Fibroblast of skin of abdomen (primary cell): ENCODE measurements around the gene ABCG4. TPM values are rescaled to one million over a fixed set of nuclear protein-coding genes. Genes with fewer than 3 reads are reported as not detected.
"Not testable (repeated sequence)": the region's sequence is repeated elsewhere in the genome, so short reads cannot be mapped to it uniquely, and the experiment has no call there.

ENCODE experiments used
- DNase-seq: peaks from one replicate; pipeline ENCODE4 v3.0.0-alpha.2; 2013
- polyA plus RNA-seq, 2 experiments: library from polyadenylated mRNA; unstranded; fragments of 120-200 nt; gene quantifications; one replicate each; pipeline ENCODE4 v1.2.1, GENCODE V29; 2013; ENCODE audit not compliant: insufficient read length in 2 of 2

ABCG4 gene
- polyA plus RNA-seq (2013, experiment 1 of 2; ENCODE audit: insufficient read length), result 0.68 TPM
- 1.2 TPM for polyA plus RNA-seq (2013, experiment 2 of 2; ENCODE audit: insufficient read length)

DNA sequence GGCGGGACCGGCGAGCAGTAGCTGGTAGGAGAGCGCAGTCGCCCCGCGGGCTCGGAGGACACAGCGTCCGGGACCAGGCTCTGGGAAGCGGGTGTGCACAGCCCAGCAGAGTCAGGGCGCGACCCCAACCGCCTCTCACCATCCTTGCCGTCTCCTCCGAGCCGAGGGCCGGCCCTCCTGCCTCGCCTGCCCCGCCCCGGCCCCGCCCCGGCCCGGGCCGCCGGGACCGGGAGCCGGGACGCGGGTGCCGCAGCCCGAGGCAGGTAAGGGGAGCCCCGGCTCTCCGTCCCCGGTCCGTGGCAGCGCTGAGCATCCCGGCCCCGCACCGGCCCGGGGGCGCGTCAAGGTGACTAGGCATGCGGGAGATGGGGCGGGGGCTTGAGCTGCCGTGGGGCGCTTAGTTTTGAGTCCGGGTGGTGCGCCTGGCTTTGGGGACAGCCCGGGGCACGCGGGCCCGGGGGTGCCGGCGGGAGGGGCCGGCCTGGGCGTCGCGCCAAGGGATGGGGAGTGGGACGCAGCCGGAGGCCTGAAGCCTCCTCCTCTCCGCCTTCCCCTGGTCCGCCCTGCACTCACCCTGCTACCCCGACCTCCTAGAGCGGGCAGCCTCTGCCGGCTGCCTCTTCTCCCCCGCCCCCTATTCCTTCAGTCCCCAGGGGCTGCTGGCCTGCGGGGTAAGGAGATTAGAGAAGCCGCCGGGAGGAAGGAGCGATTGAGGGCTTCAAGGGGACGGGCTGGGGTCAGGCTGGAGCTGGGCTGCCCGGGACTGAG lies at the start of gene ABCG4:
ABCG4 (plus strand) TSS at position 35 of the 768 bp plus-strand sequence. CDS start 914 bp downstream, outside the sequence.
- no peak for DNase-seq

DNA sequence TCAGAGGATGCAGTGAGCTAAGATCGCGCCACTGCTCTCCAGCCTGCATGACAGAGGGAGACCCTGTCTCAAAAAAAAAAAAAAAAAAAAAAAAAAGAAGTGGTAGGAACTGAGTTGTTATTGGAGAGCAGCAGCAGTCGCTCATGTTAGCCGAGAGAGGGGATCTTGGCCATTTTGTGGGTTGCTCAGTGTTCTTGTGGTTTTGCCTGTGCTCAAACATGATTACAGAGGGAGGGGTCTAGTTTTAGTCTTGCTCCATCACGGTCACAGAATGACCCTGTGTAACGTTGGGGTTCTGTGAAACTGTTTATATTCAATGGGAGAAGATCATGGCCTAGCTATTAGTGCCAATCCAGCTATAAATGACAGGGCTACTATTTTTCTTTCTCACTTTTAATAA lies 49.1 kb upstream of the ABCG4 start:
- no peak for DNase-seq

DNA sequence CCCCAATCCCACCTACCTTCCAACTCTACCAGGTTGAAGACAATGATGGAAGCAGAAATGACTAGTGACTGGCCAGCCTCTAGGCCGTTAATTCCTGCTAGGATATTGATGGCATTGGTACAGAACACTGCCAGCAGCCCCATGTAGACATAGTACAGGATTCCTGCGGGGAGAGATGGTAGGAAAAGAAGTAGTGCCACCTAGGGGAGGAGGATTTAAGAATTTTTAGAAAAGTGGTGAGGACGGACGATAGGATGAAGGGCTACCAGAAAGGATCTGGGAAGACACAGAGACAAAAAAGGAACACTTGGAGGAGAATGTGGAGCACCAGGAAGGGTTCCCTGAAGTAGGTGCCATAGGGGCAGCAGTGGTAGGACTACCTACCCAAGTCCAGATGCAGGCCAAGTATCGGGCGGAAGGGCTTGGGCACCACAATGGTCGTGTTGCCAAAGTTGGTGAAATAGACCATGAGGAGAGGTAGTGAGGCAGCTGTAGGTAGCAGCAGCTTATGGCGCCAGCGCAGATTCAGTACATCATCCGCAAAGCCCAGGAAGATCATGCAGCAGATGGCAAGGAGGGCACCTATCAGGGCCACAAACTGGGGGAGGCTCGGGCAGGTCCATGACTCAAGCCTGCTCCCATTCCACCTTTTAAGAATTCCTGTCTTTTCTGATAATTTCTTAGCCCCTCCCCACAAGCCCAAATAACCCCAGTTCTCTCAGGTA lies 48.4 kb upstream of the ABCG4 start:
- DNase-seq, result peak; percentile 31

DNA sequence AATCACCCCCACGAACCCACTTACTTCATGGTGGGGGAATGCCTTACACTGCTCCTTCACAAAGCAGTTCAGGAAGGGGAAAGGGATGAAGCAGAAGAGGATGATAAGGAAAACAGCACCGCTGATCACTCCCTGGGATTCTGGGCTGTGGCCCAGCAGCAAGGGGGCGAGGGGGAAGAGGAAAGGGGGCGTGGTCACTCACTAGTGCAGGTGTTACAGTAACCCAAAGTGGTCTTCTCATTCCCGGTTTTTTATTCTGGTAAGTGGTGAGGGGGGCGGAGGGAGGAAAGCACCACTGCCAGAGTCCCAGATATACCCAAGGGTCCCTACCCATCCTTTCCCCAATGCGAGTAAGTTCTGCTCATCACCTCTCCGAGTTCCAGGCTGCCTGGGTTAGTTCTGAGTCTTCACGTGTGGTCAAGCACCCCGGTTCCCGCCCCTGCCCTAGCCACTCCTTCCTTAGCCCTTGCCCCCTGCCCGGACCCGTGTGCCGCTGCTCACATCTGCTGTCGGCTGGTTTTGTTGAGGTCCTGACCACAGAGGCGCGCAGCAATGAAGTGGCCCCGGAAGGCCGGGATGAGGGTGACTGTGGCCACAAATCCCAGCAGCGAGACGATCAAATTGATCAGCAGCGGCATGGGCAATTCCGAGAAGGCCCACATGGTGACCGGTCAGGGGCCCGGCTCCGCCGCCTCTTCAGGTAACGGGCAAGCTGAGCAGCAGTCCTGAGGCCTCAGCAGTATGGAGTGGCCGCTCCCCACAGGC lies 47.7 kb upstream of the ABCG4 start:
- no peak for DNase-seq

DNA sequence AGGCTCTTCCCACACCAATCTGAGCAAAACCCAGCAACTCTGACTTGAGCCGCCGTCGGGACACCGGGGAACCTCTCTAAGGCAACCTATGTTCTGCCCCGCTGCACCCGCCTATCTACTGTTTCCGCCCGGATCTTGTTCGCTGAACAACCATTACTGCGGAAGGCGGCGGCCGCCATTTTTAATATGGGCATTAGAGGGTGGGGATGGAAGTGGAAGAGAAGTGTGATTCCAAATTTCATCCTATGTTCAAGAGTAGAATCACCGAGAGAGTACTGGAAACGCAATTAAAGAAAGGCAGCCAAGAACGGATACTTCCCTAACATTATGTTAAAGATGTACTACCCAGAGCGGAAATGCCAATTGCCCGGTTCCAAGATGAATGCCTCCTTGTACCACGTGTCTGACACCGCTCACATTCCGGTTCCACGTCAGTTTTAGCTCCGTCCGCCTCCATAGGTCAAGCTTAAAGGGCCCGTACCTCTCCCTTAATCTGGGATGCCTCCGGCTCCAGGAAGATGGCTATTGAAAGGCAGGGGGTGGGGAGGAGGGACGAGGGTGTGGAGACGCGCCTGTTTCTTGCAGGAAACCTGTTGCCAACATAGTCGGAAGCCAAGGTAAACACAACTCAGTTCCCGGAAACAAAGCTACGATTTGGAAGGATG lies 47.0 kb upstream of the ABCG4 start, which contains the start of gene DPAGT1:
DPAGT1 (minus strand) TSS at position 95 of the 665 bp plus-strand sequence. CDS start 198 bp downstream, outside the sequence.
- peak; percentile 98 for DNase-seq

DNA sequence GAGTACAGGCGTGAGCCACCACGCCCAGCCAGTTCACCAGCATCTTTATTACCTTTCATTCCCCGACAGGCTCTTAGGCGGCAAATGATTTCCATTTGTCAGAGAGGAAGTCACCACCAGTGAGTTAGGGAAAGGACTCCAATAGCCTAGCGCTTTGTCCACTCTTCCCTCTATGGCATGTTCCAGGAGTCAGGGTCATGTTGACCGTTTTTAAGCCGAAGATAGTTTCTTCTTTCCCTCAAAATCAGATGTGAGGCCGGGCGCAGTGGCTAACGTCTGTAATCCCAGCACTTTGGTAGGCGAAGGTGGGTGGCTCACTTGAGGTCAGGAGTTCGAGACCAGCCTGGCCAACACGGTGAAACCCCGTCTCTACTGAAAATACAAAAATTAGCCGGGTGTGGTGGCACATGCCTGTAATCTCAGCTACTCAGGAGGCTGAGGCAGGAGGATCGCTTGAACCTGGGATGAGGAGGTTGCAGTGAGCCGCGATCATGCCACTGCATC lies 45.6 kb upstream of the ABCG4 start:
- DNase-seq, result not testable (repeated sequence)

DNA sequence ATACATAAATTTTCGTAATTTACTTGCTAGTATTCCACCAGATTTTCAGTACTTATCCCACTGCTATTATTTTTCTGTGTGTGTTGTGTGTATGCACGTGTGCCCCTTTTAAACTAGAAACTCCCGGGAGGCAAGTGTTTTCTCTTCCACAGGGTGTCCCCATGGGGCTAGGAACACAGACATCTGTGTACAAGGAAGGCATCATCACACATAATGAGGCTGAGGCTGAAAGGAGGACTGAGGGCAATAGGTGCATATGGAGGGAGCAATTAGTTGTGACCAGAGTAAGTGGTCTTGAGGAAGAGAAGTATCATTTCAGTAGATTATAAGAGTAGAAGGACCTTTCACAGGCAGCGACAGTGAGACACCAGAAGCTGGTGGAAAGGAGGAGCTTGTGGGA lies 45.1 kb upstream of the ABCG4 start:
- no peak for DNase-seq

DNA sequence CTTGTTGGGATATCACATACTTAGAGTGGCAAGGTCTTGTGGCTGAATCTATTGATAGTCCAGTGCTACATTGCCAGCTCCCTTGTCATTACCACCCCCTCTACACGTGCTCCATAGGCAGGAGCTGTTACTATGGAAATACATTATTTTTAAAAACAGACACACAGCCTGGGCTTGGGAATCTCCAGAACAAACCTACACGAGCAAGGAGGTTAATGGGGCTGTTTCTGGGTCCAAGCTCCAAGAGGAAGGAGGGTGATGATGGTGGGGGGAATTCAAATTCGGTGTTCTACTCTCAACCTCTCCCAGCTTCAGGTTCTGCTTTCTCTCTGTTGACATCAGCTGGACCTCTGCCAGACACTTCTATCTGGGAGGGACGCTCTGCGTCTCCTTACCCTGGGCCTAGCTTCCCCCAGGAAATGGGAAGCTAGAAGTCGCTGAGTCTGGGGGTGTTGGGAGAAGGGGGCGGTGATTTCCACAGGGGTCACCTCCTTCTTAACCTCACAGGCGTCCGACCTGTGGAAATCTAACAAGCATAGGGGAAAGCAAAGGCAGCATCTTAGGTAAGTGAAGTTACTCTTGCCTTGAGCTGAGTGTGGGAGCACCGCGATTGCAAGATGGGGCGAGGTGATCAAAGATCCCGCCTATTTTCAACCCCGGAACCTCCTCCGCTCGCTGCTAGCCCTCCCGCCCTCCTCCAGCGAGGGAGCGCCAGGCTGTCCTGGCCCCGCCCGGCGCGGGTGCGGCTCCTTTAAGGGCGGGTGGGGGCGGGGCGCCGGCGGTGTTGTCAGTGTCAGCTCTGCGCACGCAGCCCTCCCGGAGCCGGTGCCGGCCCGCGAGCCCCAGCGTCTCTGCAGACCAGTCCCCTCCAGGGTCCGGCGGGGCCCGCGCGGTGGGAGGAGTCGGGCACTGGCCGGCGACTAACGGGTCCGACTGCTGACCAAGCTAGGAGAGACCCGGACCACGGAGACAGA lies 42.0 kb upstream of the ABCG4 start, which contains the start of gene C2CD2L:
C2CD2L (plus strand) TSS at position 781 of the 974 bp plus-strand sequence. CDS start 398 bp downstream, outside the sequence.
- DNase-seq, result peak; percentile 93

DNA sequence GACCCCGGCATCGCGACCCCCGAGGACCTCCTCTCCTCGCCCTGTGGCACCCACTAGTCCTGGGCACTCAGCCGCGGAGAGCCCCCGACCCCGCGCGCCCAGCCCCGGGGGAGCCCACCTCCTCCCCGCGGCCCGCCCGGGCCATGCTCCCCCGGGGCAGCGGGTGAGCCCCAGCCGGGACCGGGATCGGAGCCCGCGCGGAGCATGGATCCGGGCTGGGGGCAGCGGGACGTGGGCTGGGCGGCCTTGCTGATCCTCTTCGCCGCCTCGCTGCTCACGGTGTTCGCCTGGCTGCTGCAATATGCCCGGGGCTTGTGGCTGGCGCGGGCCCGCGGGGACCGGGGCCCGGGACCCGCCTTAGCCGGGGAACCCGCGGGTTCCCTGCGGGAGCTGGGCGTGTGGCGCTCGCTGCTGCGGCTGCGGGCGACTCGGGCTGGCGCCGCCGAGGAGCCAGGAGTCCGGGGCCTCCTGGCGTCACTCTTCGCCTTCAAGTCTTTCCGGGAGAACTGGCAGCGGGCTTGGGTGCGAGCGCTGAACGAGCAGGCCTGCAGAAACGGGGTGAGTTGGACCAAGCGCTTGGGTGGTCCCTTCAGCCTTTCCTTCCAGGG lies 41.2 kb upstream of the ABCG4 start:
- no peak for DNase-seq

DNA sequence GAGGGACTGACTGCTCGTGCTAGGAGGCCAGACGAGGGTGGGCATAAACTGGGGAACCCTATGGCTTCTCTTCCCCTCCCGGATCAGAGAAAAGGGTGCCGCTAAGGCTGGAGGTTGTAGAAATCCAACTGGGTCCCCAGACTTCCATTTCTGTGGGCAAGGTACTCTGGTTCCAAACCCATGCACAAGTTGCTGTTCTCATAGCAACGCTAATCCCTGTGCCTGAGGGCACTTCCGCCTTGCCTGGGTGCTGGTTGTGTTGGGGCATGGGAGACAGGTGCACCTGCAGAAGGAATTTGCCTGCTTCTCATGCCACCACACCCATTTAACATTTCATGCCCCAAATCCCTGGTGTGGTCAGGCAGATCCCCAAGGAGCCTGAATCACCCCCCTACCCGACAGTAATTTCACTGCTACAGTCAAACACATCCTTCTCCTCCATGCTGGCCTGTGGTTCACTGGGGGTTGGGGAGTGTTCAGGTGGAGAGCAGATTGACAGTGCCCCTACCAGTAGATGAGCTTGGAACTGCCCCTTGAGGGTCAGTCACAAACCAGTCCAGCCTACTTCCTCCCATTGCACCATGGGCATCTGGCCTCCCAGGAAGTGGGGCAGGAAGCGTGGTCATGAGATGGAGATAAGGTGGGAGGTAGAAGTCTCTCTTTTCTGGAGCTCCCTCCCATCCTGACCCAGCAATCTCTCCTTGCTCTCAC lies 40.6 kb upstream of the ABCG4 start:
- no peak for DNase-seq

DNA sequence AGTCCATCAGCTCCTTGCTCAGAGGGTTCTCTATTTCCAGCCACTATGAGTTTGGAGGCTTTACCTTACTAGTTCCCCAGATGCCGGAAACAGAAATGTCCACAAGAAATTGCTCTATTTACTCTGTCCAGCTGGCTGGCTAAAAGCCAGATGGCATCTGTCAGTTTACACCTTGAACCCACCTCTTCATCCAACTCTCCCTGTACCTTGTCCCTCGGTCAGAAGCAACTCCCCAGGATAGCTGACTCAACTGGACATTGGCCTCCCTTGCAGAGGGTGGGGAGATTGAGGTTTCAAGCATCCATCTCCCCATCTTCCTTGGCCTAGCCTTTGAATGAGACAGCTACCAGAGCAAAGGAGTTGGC lies 40.0 kb upstream of the ABCG4 start:
- no peak for DNase-seq

DNA sequence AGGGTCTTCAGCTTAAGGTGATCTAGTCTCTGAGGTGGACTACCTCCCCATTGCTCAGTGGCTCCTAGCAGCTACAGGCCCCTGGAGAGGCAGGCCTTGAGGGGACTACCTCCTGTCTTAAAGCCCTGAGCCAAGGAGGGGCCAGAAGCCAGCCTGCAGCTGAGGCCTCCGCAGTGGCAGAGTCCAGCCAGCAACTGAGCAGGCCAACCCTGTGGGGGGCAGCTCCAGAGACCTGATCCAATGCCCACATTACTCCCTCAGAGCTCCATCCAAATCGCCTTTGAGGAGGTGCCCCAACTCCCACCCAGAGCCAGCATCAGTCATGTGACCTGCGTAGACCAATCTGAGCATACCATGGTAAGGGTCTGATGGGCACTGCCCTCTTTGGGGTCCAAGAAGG lies 39.0 kb upstream of the ABCG4 start:
- DNase-seq, result no peak

DNA sequence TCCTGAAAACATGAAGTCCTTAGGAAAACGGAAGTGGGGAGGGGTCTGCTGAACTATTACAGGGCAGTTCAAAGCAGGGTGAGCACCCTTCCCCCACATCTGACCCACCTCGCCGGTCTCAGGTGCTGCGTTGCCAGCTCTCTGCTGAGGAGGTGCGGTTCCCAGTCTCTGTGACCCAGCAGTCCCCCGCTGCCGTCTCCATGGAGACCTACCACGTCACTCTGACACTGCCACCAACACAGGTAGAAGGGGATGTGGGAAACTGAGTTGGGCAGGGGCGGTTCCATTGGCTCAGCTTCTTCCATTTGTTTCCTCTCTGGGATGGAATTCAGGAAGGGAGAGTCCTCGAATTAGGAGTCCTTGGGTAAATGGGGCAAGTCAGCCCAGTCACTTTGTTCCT lies 38.4 kb upstream of the ABCG4 start:
- no peak for DNase-seq

DNA sequence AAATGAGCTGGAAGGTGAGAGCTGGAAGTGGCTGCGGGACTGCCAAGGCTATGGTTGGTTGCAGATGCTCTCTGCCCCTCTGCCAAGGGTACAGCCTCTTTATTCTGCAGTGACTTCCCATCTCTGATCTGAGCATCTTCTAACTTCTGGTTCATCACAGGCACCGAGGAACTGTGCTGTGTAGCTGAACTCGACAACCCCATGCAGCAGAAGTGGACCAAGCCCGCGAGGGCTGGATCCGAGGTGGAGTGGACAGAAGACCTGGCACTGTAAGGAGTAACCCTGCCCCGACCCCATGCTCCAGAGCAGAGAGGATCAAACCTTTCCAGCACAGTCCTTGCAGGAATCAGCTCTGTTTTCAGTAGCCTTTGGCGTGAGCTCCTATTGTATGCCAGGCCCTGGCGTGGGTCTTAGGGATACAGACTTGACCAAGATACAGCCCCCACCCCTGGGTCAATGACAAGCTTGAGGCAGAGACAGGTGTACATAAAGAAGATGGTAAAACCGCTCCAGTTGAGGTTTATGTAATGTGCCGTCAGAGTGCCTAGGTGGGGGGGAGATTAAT lies 37.4 kb upstream of the ABCG4 start:
- no peak for DNase-seq

DNA sequence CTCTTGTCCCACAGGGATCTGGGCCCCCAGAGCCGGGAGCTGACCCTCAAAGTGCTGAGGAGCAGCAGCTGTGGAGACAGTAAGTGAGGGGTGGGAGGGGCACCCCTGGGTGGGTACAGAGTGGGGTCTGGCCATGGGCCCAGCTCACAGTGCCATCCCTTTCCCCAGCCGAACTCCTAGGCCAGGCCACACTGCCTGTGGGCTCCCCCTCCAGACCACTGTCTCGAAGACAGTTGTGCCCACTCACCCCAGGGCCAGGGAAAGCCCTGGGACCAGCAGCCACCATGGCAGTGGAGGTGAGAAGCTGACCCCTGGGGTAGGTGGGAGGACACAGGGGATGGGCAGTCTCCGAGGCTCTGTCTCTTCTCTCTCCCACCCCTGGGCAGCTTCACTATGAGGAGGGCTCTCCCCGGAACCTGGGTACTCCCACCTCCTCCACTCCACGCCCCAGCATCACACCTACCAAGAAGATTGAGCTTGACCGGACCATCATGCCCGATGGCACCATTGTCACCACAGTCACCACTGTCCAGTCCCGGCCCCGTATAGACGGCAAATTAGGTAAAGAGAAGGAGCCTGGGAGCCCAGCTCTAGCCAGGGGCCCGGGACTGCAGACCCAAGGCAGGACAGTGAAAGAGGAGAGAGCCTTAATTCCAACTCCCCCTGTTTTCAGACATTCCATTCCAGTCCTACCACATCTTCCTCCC lies 36.4 kb upstream of the ABCG4 start:
- no peak for DNase-seq

DNA sequence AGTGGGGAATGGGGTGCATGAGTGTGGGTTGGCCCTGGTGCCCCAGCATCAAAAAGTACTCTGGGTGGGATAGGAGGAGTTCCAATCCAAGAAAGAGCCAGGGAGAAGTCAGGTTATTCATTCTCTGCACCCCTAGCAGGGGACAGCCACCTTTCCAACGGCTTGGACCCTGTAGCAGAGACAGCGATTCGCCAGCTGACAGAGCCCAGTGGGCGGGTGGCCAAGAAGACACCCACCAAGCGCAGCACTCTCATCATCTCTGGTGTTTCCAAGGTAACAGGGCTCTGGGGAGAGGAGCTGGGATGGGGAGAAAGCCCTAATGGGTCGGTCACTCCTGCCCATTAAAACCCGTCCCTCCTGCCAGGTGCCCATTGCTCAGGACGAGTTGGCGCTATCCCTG lies 35.1 kb upstream of the ABCG4 start:
- no peak for DNase-seq

DNA sequence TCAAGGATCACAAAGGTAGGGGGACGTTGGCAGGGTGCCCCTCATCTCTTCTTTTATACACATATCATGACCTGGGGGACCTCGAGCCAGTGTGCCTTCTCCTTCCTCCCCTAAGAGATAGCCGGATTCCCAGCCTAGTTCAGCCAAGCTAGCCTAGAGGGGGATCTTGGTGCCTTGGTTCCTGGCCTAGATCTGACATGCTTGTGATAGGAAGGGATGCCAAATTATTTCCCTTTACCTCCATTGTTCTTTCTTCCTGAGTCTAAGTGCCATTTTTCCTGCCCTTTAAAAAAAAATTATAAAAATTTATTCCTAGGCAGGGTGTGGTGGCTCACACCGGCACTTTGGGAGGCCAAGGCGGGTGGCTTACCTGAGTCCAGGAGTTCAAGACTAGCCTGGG lies 34.5 kb upstream of the ABCG4 start:
- DNase-seq, result no peak

DNA sequence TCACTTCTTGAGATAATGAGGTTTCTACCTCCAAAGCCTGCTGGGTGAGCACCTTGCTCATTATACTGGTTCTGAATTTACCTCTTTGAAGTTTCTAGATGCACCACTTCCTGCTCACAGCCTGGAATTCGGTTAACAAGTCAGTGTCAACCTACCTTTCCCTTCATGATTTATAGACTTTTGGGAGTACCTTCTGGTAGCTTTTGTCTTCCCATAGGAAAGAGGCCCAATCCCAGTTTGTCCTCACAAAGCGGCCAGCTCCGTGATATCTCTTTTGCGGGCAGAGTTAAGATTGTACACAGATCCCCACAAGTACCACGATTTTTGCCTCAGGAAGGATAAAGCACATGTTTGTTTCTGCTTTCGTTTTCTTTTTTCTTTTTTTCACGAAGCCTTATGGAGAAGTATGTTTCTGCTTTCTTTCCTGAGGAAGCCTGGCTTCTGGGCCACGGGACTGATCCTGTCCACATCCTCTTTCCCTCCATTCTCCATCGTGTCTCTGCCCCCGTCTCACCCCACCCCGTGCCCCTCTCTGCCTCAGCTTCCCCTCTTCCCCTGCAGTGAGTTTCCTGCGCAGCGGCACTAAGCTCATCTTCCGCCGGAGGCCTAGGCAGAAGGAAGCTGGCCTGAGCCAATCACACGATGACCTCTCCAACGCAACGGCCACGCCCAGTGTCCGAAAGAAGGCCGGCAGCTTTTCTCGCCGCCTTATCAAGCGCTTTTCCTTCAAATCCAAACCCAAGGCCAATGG lies 33.2 kb upstream of the ABCG4 start:
- DNase-seq, result no peak
